GM19240 (cell line): ENCODE measurements around the gene NUB1.

Experiments
- DNase-seq: peaks from one replicate; pipeline ENCODE4 v3.0.0; 2011; ENCODE audit warnings: low spot score; ENCODE audit not compliant: insufficient read length

Gene NUB1

DNA sequence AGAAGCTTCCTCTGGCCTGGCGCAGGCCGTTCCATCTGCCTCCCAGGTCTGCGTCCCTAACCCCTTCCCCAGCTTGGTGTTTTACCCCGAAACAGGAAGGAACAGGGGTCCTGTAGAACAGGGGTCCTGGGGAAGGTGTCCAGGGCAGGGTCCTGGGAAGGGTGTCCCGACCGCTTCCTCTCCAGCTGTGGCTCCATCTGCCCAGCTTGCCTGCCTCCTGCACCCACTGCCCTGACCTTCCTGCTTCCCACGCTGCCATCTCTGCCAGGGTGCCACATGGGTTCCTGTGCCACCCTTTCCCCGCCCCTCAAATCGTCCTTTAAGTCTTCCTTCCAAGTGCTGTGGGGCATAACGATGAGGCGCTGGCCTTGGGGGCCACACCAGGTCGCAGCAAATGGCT lies 35.8 kb downstream of the NUB1 start:
- DNase-seq, result no peak

DNA sequence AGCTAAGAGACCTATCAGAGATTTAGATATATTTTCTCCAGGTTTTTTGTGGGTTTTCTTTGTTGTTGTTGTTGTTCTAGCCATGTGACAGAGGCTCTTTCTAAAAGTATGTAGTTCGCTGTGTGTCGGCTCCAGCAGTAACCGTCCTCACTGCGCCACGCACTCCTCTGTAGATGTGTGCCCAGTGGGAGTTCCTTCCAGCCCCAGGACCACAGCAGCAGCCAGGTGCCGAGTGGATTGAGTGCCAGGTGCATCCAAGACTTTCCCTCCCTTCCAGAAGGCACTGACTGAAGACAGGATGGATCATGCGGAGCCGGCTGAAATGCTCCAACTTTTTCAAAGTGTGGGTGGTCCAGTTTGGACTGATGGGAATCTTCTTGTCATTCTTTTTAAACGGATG lies 36.4 kb downstream of the NUB1 start:
- DNase-seq, result no peak

DNA sequence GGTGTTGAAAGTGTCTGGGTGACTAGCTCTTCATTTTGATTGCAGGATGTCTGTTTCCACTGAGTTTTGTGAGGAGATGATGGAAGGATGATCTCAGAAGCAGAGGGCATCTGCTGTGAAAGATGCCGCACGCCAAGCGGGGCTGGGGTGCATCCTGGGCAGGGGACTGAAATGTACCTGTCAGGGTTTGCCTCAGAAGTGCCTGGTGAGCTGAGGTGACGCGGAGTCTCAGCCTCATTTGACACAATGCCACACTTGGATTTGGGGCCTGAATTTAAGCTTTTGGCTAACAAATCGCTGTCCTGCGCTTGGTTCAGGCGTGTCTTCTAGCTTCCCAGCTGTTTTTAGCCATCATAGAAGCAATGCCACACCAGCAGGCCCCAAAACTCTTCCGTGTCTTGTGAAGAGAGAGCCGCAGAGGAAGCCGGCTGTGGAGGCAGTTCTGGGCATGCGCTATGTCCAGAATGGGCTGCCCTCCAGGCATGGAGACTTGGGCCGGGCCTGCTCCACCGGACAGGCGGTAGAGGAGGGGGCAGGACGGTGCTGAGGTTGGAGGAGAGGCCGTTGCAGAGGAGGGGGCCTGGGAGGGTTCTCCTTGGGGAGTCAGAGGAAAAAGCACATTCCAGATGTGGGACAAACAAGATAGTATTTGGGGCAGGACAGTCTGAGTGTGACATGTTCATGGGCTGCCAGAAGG lies 37.0 kb downstream of the NUB1 start:
- no peak for DNase-seq

DNA sequence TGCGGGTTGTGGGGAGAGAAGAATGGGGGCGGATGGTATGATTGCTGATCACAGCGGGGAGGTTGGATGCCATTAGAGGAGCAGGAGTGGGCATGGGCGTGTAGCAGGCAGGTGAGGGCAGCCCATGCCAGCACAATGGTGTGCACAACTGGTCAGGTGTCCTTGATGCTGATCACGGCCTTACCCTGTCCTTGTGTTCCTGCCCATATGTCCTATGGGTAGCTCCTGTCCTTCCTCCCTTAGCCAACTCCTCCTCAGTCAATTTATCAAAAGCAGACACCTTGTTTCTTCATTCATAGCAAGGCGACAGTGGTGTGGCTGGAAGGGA lies 37.5 kb downstream of the NUB1 start:
- DNase-seq, result no peak

DNA sequence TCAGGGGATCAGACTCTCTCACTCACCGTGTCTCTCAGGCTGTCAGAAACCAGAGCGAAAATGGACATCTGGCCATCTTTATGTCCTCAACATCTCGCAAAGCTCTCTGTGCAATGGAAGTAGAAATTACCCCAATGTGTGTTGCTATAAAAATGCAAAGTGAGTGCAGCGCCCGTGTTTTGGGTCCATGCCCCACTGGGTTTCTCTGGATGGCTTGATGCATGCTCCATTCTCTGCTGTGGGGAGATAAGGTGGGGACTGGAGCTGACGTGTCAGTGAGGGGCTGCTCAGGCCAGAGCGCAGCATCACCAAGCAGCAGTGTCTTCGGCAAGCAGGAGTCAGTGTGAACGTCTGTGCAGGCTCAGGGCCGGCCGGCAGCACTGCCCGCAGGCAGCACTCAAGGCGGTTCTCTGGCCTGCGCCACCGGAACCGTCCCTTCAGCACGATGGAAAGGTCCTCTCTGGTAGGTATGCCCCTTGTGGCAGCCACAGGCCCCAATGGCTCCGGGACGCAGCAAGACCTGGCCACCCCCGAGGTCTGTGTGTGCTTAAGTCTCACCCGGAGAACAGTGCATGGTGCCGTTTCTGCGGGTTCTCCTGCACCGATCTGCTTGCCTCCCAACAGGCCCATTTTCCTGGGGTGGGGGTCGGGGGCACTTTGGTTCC lies 38.1 kb downstream of the NUB1 start:
- DNase-seq, result no peak

DNA sequence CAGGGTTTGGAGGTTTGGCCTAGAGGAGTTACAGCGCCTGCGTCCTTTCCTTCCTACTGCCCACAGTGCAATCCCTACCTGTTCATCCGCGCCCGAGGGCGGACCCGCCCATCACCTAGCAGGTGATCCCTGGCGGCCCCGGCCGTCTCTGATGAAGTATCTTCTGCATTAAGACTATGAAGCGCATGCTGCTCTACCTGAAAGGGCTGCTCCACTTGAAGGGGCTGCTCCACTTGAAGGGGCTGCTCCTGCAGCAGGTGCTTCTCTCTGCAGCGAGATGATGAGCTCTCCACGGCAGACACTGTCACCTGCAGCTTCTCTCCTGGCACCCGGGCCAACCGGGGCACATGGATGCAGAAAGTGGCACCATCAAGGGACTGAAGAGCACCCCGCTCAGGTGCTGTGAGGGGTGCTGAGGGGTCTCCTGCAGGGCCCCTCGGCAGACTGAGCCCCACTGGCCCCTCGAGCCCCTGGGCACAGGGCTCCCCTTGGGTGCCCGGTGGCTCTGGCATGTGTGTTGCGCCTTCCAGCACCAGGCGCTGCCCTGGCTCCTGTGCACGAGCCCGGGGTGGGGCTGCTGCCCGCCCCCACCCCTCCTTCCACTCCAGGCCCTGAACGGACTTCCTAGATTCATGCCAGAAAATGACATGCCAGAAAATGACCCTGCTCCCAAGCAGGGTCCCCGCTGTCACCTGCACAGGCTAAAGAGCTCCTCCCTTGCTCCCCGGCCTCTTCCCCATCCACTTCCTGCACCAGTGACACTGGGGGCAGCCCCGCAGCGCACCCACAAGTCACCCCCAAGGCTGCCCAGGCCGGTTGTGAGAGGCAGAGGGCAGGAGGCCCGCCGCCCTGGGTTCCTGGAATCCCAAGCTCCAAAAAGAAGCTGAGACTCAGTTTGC lies 38.8 kb downstream of the NUB1 start:
- DNase-seq, result no peak

DNA sequence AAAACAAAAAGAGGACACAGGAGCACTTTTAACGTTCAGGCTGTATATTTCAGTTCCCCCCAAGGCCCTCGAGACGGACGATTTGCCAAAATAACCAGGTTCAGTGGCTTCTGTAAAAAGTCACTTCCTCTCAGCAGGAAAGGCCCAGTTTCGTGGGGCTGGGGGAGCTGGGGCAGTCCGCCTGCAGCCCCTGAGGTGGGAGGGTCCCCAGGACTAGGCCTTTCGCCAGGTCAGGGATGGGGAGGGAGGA lies 39.4 kb downstream of the NUB1 start:
- DNase-seq, result no peak

DNA sequence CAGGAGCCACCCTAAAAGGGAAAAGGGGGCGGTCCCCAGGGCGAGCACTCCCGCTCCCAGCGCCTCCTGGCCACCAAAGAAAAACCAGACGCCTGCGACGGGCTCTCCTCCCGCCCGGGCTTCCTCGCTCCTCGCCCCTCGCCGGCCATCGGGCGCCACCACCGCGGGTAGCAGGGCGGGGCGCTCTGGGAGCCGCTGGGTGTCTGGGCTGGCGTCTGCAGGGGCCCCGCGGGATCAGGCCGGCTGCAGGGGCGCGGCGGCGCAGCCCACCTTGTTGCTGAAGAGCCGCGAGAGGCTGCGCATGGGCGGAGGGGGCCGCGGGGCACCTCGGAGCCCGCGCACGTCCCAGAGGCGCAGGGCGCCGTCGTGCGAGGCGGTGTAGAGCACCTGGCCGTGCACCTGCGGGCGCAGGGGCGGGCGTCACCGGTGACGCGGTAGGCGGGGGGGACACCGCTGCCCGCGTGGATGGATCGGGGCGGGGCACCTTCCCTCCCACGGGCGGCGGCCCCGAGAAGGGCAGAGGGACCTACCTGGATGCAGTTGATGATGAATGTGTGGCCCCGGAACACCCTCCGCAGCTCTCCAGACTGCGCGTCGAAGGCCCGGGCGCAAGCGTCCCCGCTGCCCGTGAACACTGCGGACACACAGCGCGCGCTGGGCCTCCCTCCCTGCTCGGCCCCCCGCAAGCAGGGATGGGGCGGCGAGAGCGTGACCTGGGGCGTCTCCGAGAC lies 39.9 kb downstream of the NUB1 start:
- DNase-seq, result no peak

DNA sequence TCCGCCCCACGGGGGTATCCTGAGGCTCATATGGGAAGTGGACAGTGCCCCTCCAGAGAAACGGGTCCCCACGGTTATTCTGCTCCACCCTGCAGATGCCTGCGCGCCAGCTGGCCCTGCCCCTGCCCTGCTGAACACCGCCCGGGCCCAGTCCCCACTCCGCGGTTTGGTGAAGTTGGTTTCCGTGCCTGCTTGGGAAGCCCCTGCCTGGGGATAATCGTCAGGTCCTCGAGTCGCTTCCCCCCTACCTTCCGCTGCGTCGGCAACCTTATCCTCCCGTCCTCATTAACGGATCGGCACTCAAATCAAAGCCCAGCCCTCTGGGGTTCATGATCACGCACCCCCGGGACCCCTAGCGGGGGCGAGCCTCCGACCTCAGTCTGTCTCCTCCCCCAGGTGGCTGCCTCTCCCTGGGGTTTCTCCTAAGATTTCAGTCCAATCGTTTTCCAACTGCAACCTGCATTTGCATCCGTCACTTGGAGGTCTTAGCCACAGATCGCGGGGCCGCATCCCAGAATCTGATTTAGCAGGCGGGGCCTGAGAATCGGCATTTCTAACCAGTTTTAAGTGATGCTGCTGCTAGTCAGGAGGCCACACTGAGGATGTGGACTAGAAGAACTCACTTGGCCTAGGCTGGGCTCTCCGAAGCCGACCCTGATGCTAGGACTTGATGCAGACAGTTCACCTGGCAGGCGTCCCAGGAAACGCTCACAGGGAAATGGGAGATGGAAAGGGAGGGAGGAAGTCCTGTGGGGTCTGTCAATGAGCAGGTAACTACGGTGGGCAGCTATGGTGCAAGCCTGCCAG lies 40.7 kb downstream of the NUB1 start:
- DNase-seq, result no peak

DNA sequence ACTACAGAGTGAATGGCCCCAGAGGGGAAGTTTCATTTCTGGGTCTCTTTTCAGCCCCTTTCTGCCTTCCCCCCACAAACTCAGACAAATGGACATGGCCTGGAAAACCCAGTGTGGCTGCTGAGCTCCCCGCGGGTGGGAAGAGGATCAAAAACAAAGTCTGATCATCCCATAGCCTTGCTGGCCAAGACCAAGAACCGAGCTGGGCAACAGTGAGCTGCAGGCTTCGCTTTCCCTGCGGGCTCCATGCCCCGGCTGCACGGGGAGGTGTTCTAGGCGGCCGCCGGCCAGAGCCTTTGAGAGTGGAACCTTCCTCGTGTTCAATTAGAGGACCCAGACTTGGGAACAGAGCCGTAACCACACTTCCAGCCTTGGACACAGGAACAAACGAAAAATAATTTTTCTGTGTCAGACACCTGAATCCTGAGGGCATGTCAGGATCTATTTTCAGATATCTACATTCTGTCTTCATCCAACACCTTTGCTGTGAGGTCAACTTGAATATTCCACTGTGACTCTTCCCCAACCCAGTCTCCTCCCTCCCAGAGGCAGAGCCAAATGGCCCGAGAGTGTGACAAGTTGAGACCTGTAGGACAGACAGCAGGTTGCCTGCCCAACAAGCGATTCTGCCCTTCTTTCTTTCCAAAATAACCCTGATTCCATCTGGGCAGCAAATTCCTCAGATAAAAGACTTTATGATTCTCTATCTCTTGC lies 42.2 kb downstream of the NUB1 start:
- DNase-seq, result no peak

DNA sequence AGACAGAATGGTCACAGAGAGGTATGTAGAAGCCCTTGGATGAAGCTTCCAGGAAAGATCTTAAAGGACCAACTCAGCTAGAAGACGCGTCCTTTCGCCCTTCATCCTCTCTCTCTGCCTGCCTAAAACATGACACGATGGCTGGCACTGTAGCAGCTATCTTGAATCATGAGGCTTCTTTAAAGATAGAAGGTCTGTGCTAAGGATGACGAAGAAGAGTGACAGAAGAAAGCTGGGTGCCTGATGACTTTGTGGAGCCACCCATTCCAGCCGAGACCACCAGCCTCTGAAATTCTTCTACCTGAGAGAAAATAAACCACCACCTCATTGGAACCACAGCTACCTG lies 42.7 kb downstream of the NUB1 start:
- DNase-seq, result no peak

DNA sequence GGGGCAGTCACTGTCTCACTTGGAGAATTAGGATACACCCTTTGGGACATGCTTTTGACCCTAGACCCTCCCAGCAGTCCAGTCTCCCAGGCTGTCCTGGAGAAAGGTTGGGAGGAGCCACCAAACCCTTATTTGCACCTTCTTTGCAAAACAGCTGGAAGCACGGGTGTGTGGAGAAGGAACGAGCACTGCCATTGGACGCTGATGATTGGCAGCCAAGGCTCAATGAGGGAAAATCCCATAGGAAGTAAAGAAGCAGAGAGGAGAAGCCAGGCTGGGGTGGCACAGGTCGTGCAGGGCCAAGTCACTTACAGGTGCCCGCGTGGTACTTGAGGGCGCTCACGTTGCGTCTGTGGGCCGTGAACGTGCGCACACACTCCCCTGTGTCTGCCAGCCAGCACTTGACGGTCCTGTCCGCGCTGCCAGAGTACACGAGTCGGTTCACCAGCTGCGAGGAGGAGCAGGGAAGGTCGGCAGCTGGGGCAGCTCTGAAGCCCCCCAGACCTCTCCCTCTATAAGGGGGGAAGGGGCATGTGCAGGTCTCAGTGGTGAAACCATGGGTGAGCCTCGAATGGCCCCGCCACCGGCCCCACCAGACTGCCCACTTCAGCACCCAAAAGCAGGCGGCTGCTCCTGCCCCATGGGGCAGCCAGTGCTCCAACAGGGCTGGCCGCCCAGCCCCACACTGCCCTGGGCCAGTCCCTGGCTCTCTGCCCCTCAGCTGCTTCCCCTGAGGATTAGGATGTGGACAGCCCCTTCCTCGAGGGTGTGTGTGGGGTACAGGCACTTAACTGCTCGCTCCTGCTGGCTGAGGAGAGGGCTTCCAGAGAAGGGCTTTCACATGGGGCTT lies 43.4 kb downstream of the NUB1 start:
- DNase-seq, result no peak

DNA sequence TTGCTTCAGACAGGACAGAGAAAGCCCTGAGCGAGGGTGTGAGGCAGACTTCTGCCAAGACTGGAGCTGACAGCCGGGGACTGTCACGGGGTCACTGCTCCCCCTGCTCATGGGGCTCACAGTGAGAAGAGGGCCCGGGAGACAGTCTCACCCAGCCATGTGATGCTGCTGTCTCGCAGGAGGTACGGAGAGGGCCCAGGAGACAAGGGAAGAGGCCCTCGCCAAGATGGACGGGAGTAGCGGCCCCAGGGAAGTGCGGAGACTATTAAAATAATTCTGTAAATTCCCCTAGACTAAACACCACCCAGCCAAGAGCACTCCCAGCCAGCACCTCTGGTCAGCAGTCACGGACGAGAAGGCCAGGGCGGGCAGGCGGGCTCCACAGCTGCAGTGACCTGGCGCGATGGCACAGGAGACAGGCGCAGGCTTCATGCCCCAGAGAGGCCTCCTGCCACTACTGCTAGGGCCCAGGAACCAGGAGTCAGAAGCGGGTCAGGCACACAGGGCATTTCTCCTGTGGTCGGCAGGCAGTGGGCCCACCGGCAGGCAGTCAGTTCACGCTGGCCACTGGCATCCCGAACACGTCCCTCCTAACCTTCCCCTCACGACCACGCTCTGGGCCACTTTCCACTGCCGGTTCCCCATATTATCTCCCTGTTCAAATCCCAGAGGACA lies 44.2 kb downstream of the NUB1 start:
- DNase-seq, result no peak

DNA sequence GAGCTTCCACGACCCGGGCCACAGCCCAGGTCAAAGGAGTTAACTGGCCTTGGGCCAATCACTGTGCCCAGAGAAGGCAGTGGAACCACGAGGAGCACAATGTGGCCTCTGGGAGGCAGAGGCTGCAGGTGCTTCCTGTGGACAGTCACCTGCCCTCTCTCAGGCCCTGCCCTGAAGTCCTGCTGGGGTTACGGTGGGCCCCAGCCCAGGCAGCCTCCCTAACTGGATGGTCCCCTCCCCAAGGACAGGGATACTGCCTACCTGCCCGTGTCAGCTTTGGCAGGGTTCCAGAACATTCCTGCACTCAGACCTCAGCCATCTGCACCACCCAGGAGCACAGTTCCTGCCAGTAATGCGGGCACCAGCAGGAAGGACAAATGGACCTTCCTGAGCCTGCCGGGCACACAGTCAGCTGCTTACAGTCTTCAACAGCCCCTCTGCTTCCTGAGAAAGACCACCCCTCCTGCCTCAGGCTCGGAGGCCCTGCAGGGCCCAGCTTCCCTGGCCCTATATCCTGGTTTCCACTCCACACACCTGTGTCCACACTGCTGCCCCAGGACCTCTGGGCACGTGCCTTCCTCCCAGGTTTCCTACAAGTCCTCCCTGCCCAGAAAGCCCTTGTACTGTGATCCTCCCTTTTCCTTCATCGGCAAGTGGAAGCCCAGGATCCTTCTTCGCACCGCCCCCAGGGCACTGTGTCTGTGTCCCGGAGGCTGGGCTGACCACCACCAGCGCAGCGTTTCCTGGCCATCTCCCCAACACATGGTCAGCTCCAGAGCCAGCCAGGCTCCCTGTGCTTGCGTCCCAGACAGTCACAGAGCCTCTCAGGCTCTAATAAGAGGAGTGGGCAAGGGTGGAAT lies 44.9 kb downstream of the NUB1 start:
- no peak for DNase-seq

DNA sequence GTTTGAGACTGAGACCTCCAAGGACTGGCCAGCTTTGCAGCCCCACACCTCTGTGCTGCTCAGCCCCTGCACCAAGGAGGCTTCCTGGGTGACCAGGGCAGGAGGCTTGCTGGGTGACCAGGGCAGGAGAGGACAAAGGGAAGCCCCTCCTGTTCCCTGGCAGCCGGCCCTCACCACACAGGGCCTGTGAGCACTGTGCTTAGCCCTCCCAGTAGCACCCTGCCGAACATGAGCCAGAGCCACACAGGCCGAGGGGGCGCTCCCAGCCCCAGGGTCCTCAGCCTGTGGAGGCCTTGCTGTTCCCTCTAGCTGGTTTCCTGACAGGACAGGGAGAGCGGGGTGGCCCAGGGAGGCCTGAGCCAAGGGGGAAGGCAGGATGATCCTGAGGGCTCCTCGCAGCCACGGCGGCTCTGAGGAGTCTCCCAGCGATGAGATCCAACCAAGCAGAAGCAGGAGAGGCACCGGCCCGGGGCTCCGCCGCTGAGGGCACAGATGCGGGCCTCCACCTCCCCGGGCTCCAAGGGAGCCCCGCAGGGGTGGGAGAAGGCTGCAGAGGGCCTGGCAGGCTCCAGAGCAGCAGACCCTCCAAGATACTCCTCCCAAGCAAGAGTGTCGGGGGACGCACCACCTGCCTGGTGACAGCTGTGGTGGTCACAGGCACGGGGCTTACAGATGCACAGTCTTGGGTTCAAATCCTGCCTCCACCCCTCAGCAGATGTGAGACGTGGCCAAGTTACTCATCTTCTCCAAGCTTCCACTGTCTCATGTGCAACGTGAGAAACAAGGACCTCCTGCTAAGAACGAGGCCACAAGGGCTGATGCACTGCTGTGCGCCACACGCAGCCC lies 45.8 kb downstream of the NUB1 start:
- DNase-seq, result no peak

DNA sequence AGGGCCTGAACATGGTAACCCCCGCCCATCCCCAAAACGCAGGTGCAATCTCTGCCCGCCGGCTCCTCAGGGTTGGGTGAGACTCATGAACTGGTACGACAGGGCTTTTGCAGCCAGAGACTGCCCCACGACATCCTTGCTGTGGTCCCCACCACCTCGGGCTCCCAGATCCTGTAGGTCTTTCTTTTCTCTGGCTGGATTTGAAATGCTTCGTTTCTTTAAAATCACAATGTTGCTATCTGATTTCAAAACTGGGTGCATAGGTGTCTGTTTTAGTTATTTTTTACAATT lies 46.3 kb downstream of the NUB1 start:
- no peak for DNase-seq

DNA sequence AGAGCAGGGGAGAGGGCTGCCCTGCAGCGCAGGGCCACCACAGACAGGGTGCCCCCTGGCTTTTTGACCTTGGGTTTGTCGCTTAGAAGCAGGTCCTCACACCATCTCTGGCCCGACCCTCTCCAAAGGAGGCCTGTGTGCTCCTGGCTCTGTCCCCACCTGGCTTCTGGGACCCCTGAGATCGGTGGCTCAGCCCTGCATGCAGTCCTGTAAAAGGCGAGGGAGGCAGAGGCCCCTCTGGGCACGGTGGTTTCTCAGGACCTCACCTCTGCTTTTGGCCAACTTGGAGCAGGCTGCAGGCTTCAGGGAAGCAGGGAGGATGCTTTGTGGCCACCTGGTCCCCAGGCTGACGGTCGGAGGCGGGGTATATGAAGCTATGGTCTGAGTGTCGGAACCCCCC lies 46.8 kb downstream of the NUB1 start:
- DNase-seq, result no peak
